Neuronal stem cell (in vitro differentiated cells): ENCODE measurements around the gene IQUB.
"Not testable (repeated sequence)": the region's sequence is repeated elsewhere in the genome, so short reads cannot be mapped to it uniquely, and the experiment has no call there.

ENCODE experiments used
- DNase-seq: peaks from one replicate; pipeline ENCODE4 v3.0.0-alpha.2; 2013; ENCODE audit warnings: low spot score
- H2AFZ ChIP-seq: one replicate; pipeline ENCODE4 v1.6.1; 2013; ENCODE audit warnings: mild to moderate bottlenecking, low read length, inconsistent platforms
- H2AK5ac ChIP-seq: 2 replicates; pipeline ENCODE4 v1.6.1; 2013; ENCODE audit warnings: low read depth, mild to moderate bottlenecking, inconsistent platforms, low read length, moderate library complexity, mixed read lengths
- H2BK120ac ChIP-seq: 2 replicates; pipeline ENCODE4 v1.6.1; 2013; ENCODE audit warnings: low read depth, mild to moderate bottlenecking, inconsistent platforms, low read length, moderate library complexity, mixed read lengths
- H2BK12ac ChIP-seq: one replicate; pipeline ENCODE4 v1.6.1; 2013; ENCODE audit warnings: low read length, inconsistent platforms
- H2BK15ac ChIP-seq: 2 replicates; pipeline ENCODE4 v1.6.1; 2013; ENCODE audit warnings: mild to moderate bottlenecking, low read length, inconsistent platforms, mixed read lengths
- H2BK5ac ChIP-seq: one replicate; pipeline ENCODE4 v1.6.1; 2013; ENCODE audit warnings: inconsistent platforms, mild to moderate bottlenecking, low read length, moderate library complexity
- H3K14ac ChIP-seq: one replicate; pipeline ENCODE4 v1.6.1; 2013; ENCODE audit warnings: low read length, inconsistent platforms
- H3K18ac ChIP-seq: 2 replicates; pipeline ENCODE4 v1.6.1; 2013; ENCODE audit warnings: low read length, inconsistent platforms
- H3K23ac ChIP-seq: 2 replicates; pipeline ENCODE4 v1.6.1; 2013; ENCODE audit warnings: low read depth, mild to moderate bottlenecking, mixed read lengths, low read length, inconsistent platforms; ENCODE audit not compliant: poor library complexity
- H3K27ac ChIP-seq: replicated peaks from 3 replicates; pipeline ENCODE4 v1.5.1; 2013; ENCODE audit warnings: low read length, inconsistent platforms
- H3K27me3 ChIP-seq, 3 experiments: 2 replicates each; pipeline ENCODE4 v1.6.1; 2013; ENCODE audit warnings: low read length in 3 of 3, mild to moderate bottlenecking in 2 of 3, inconsistent platforms in 1 of 3, low read depth in 1 of 3, mixed read lengths in 1 of 3, moderate library complexity in 1 of 3; ENCODE audit not compliant: control insufficient read depth in 3 of 3, insufficient read depth in 3 of 3
- H3K36me3 ChIP-seq, 2 donors: replicated peaks in 1 of 2; 2 replicates each; pipeline ENCODE4 v1.6.1; 2013; ENCODE audit warnings: low read length in 2 of 2; ENCODE audit not compliant: control insufficient read depth in 2 of 2, insufficient read depth in 2 of 2
- H3K4ac ChIP-seq: 2 replicates; pipeline ENCODE4 v1.6.1; 2013; ENCODE audit warnings: inconsistent platforms, mild to moderate bottlenecking, low read length, moderate library complexity
- H3K4me1 ChIP-seq, 2 donors: 1 replicate in 1 of 2; 2 replicates in 1 of 2; pipeline ENCODE4 v1.6.1; 2013; ENCODE audit warnings: low read length in 2 of 2, low read depth in 1 of 2; ENCODE audit not compliant: control insufficient read depth in 2 of 2, insufficient read depth in 1 of 2
- H3K4me2 ChIP-seq: one replicate; pipeline ENCODE4 v1.6.1; 2013; ENCODE audit warnings: mild to moderate bottlenecking, low read length, inconsistent platforms; ENCODE audit not compliant: insufficient read depth, poor library complexity, severe bottlenecking
- H3K4me3 ChIP-seq, 2 donors: 2 replicates each; pipeline ENCODE4 v1.5.1; 2013; ENCODE audit warnings: low read length in 2 of 2, mild to moderate bottlenecking in 2 of 2, inconsistent platforms in 1 of 2, moderate library complexity in 1 of 2
- H3K79me1 ChIP-seq: one replicate; pipeline ENCODE4 v1.6.1; 2013; ENCODE audit warnings: low read depth, mild to moderate bottlenecking, inconsistent platforms, low read length, moderate library complexity
- H3K9ac ChIP-seq: one replicate; pipeline ENCODE4 v1.6.1; 2013; ENCODE audit warnings: mild to moderate bottlenecking, low read depth, low read length, inconsistent platforms; ENCODE audit not compliant: poor library complexity
- H3K9me3 ChIP-seq, 2 donors: replicated peaks in 1 of 2; 2 replicates each; pipeline versions ENCODE3 to v1.6.1; 2013; ENCODE audit warnings: low read length in 2 of 2, mild to moderate bottlenecking in 2 of 2, inconsistent platforms in 1 of 2, low read depth in 1 of 2, mixed read lengths in 1 of 2, moderate library complexity in 1 of 2; ENCODE audit not compliant: control insufficient read depth in 2 of 2, insufficient read depth in 1 of 2
- H4K8ac ChIP-seq: one replicate; pipeline ENCODE4 v1.6.1; 2013; ENCODE audit warnings: low read depth, mild to moderate bottlenecking, inconsistent platforms, low read length, moderate library complexity
- H4K91ac ChIP-seq: one replicate; pipeline ENCODE4 v1.6.1; 2013; ENCODE audit warnings: low read length, low read depth, mild to moderate bottlenecking, inconsistent platforms; ENCODE audit not compliant: poor library complexity
- WGBS, 2 donors: extraction: QIAGEN DNeasy Blood & Tissue Kit; methylation state at CpG; one replicate each; pipeline ENCODE4 v1.1.7; 2013; ENCODE audit warnings: missing lambda C conversion rate in 2 of 2, mixed read lengths in 1 of 2; ENCODE audit not compliant: insufficient read length in 2 of 2, insufficient replicate concordance in 1 of 2; ENCODE audit errors: extremely low coverage in 2 of 2; 5-methylcytosine and 5-hydroxymethylcytosine counted together

Gene IQUB

GRCh38 chr7:123535517-123535916, 1.1 kb upstream of the IQUB start:
- Histone ChIP-seq H3K4me3 (peak overlapping the region in 1 of 2 donors; percentile 67), H2BK120ac (no peak overlapping the region), H2AK5ac (no peak overlapping the region), H3K4me1 (peaks cover 0 to 1% of the 10 kb centered on the region in 2 donors), H3K9me3 (no peaks in the 10 kb centered on the region), H3K36me3 (peaks cover 0 to 3% of the 10 kb centered on the region in 2 donors), H2BK15ac (no peak overlapping the region), H3K9ac (no peak overlapping the region), H2AFZ (peak overlapping the region; percentile 96), H3K4me2 (no peak overlapping the region), H3K27me3 (no peaks in the 10 kb centered on the region), H3K23ac (no peak overlapping the region), H4K8ac (no peak overlapping the region), H2BK12ac (no peak overlapping the region), H3K79me1 (no peaks in the 10 kb centered on the region), H3K14ac (no peak overlapping the region), H3K4ac (no peak overlapping the region), H2BK5ac (no peak overlapping the region), H3K27ac (no peak overlapping the region), H3K18ac (no peak overlapping the region), H4K91ac (no peak overlapping the region)
- no CpG with 5 or more reads among the region's 12 CpGs for WGBS, 2 donors
- no peak for DNase-seq

GRCh38 chr7:123533929-123534382, 439 bp downstream of the IQUB start:
- no peak overlapping the region for H4K91ac ChIP-seq
- H3K14ac ChIP-seq: no peak overlapping the region
- H3K4ac ChIP-seq: no peak overlapping the region
- H3K27me3 ChIP-seq: no peaks in the 10 kb centered on the region
- no peak overlapping the region for H3K9ac ChIP-seq
- H2BK5ac ChIP-seq: no peak overlapping the region
- DNase-seq: no peak
- H3K79me1 ChIP-seq: no peaks in the 10 kb centered on the region
- no peak overlapping the region for H2BK120ac ChIP-seq
- peak overlapping the region; percentile 59 to 81 for H3K4me3 ChIP-seq
- no peaks in the 10 kb centered on the region for H3K9me3 ChIP-seq
- no CpG with 5 or more reads among the region's 9 CpGs for WGBS, 2 donors
- H3K36me3 ChIP-seq: no peaks in the 10 kb centered on the region
- H3K18ac ChIP-seq: no peak overlapping the region
- H2BK12ac ChIP-seq: no peak overlapping the region
- no peak overlapping the region for H2AK5ac ChIP-seq
- no peak overlapping the region for H3K27ac ChIP-seq
- H4K8ac ChIP-seq: no peak overlapping the region
- H3K4me2 ChIP-seq: peak overlapping the region; percentile 84
- H3K23ac ChIP-seq: peak overlapping the region; percentile 1
- peaks cover 0 to 1% of the 10 kb centered on the region in 2 donors for H3K4me1 ChIP-seq
- H2AFZ ChIP-seq: peak overlapping the region; percentile 88
- no peak overlapping the region for H2BK15ac ChIP-seq

DNA sequence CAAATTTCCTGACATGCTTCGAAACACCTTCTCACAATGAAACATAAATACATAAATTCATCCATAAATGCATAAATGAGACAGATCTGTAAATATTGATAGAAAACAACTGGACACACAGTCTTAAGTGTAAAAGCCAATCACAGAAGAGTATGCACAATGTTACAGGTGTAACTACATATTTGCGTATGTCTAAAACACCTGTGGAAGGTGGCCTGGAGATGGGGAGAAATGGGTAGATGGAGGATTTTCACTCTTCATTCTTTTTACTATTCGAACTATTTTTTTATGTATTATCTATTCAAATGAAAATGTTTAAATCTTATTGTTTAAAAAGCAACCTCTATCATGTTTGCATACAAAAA, 860 bp downstream of the IQUB start:
- Histone ChIP-seq H2BK5ac (no peak overlapping the region), H3K4me1 (peaks cover 0 to 1% of the 10 kb centered on the region in 2 donors), H2BK120ac (no peak overlapping the region), H3K4ac (no peak overlapping the region), H3K4me2 (no peak overlapping the region), H3K23ac (no peak overlapping the region), H2BK12ac (no peak overlapping the region), H3K4me3 (no peak overlapping the region), H3K27me3 (no peaks in the 10 kb centered on the region), H3K27ac (no peak overlapping the region), H2AFZ (no peak overlapping the region), H2AK5ac (no peak overlapping the region), H3K9me3 (no peaks in the 10 kb centered on the region), H3K18ac (no peak overlapping the region), H2BK15ac (no peak overlapping the region), H4K8ac (no peak overlapping the region), H3K9ac (no peak overlapping the region), H3K36me3 (no peaks in the 10 kb centered on the region), H3K14ac (no peak overlapping the region), H3K79me1 (no peaks in the 10 kb centered on the region), H4K91ac (no peak overlapping the region)
- WGBS, 2 donors: no CpG with 5 or more reads among the region's 3 CpGs
- DNase-seq: no peak

DNA sequence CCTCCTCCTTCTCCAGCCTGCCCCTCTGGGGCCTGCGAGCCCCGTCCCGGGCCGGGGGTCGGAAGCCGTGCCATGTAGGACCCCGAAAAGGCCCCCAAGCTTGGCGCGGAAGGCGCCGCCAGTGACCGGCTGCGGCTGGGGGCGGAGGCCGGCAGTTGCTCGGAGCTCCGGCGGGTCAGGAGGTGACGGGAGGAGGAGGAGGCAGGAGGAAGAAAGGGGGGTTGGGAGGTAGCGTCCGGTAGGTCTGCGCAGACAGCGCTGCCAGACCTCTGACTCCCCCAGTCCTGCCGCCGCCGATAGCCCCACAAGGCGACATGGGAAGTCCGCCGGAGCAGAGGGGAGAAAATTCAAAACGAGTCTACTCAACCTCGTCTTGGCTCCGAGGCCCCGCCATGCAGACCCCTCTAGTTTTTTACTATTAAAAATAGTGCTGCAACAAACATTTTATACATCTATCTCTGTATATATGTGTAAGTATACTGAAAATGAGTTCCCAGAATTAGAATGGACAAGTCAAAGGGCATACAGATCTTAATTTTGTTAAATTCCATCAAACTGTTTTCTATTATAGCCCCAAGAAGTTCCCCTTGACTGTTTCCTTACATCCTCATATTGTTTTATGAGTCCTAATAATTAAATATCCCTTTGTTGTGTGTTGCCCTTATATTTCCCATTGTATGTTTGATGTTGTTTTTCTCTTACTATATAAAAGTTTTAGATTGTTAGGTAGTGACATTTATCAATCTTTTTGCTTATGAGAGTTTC, 1.4 kb downstream of the IQUB start:
- H2AK5ac ChIP-seq, H2BK120ac ChIP-seq, H2BK5ac ChIP-seq, H3K79me1 ChIP-seq, H3K14ac ChIP-seq, H3K9me3 ChIP-seq, H3K27me3 ChIP-seq, H3K18ac ChIP-seq, H3K4ac ChIP-seq, H3K36me3 ChIP-seq, H4K8ac ChIP-seq, H3K9ac ChIP-seq, H3K23ac ChIP-seq, H2BK12ac ChIP-seq, H4K91ac ChIP-seq, H2BK15ac ChIP-seq, H3K4me1 ChIP-seq, H3K27ac ChIP-seq: not testable (repeated sequence)
- peak; percentile 42 for DNase-seq
- Histone ChIP-seq H3K4me3 (peak overlapping the region; percentile 43 to 67), H2AFZ (peak overlapping the region; percentile 85), H3K4me2 (peak overlapping the region; percentile 25)
- WGBS, 2 donors: no CpG with 5 or more reads among the region's 33 CpGs
